Endothelial cell of umbilical vein (primary cell): ENCODE results near the gene ABCA9. TPM values are rescaled to one million over a fixed set of nuclear protein-coding genes. Genes with fewer than 3 reads are reported as not detected.
A peak's percentile ranks its signal among the peaks of the same experiment; 100 is the strongest.

ENCODE experiments used
- BruUV-seq: library from RNA; stranded (reverse); fragments of 400-500 nt; replicated peaks from 2 replicates; lab custom pipeline; 2021; lab: Mats Ljungman, UMichigan
- CTCF ChIA-PET: fragments of 300-600, 350-600 bp; sonication (Branson Sonifier 250); formaldehyde crosslinking; loops from one replicate; lab custom pipeline; 2021; ENCODE audit warnings: antibody characterized with exemption, inconsistent platforms; lab: Charles Lee
- POLR2A ChIA-PET: fragments of 300-600, 350-600 bp; sonication (Branson Sonifier 250); formaldehyde crosslinking; loops from one replicate; lab custom pipeline; 2021; ENCODE audit warnings: antibody characterized with exemption, inconsistent platforms; lab: Charles Lee
- DNase-seq: peaks from one replicate; pipeline ENCODE4 v3.0.0-alpha.2; 2011; ENCODE audit warnings: low read depth, low spot score
- FAIRE-seq: peaks from 2 replicates; lab custom pipeline; 2011; peaks lifted over from hg19 to GRCh38; lab: Jason Lieb, UNC
- H2AFZ ChIP-seq: 2 replicates; pipeline ENCODE4 v1.6.0; 2012; ENCODE audit warnings: low read depth, low read length, control low read depth, inconsistent platforms
- H3K27ac ChIP-seq: 2 replicates; pipeline ENCODE4 v1.5.1; 2011; ENCODE audit warnings: low read depth, mild to moderate bottlenecking, control low read depth, low read length, moderate library complexity; ENCODE audit not compliant: insufficient read depth
- H3K27me3 ChIP-seq, 2 experiments: 2 replicates each; pipeline versions ENCODE4 v1.6.0 to v1.6.1; 2011; ENCODE audit warnings: low read length in 2 of 2, mixed read lengths in 1 of 2; ENCODE audit not compliant: control insufficient read depth in 2 of 2, insufficient read depth in 2 of 2
- H3K36me3 ChIP-seq, 2 experiments: 2 replicates in 1 of 2; 3 replicates in 1 of 2; pipeline ENCODE4 v1.5.1; 2011; ENCODE audit warnings: low read length in 2 of 2, mild to moderate bottlenecking in 1 of 2, moderate library complexity in 1 of 2; ENCODE audit not compliant: control insufficient read depth in 2 of 2, insufficient read depth in 2 of 2; ENCODE audit errors: extremely low read depth in 1 of 2
- H3K4me1 ChIP-seq: 3 replicates; pipeline ENCODE4 v1.5.1; 2011; ENCODE audit warnings: mild to moderate bottlenecking, low read length; ENCODE audit not compliant: control insufficient read depth, insufficient read depth; ENCODE audit errors: extremely low read depth
- H3K4me2 ChIP-seq: 2 replicates; pipeline ENCODE4 v1.6.1; 2011; ENCODE audit warnings: low read length, control low read depth, mixed read lengths; ENCODE audit not compliant: insufficient read depth
- H3K4me3 ChIP-seq, 3 experiments: fragments of 200-600 bp in 1 of 3; sonication (generic), shearing (Covaris generic) in 1 of 3; replicated peaks in 1 of 3; 2 replicates each; pipeline ENCODE4 v1.5.1; 2011 to 2016; ENCODE audit warnings: control low read depth in 3 of 3, low read length in 3 of 3, mild to moderate bottlenecking in 2 of 3, inconsistent platforms in 1 of 3, low read depth in 1 of 3, moderate library complexity in 1 of 3; ENCODE audit not compliant: insufficient read depth in 1 of 3
- H3K79me2 ChIP-seq: 2 replicates; pipeline ENCODE4 v1.6.0; 2012; ENCODE audit warnings: low read length, inconsistent platforms; ENCODE audit not compliant: control insufficient read depth, insufficient read depth
- H3K9ac ChIP-seq: replicated peaks from 2 replicates; pipeline ENCODE3; 2011; ENCODE audit warnings: low read length, control low read depth; ENCODE audit not compliant: insufficient read depth; ENCODE audit errors: extremely low read depth
- H3K9me1 ChIP-seq: replicated peaks from 3 replicates; pipeline ENCODE4 v1.6.0; 2011; ENCODE audit warnings: mild to moderate bottlenecking, low read length; ENCODE audit not compliant: control insufficient read depth, insufficient read depth; ENCODE audit errors: extremely low read depth
- H3K9me3 ChIP-seq: replicated peaks from 2 replicates; pipeline ENCODE4 v1.5.1; 2012; ENCODE audit warnings: low read length, inconsistent platforms; ENCODE audit not compliant: control insufficient read depth, insufficient read depth
- H4K20me1 ChIP-seq: replicated peaks from 2 replicates; pipeline ENCODE3; 2011; ENCODE audit warnings: mild to moderate bottlenecking, low read length; ENCODE audit not compliant: control insufficient read depth, insufficient read depth; ENCODE audit errors: extremely low read depth
- CTCF ChIP-seq, 2 donors: IDR thresholded peaks; 1 replicate in 1 of 2; 2 replicates in 1 of 2; pipeline ENCODE4 v1.5.1; 2011; ENCODE audit warnings: low read length in 2 of 2, mild to moderate bottlenecking in 2 of 2, moderate library complexity in 2 of 2, control low read depth in 1 of 2, inconsistent platforms in 1 of 2, low read depth in 1 of 2; ENCODE audit not compliant: insufficient read depth in 1 of 2; ENCODE audit errors: extremely low read depth in 1 of 2
- EZH2 ChIP-seq: IDR thresholded peaks from 2 replicates; pipeline ENCODE4 v1.6.1; 2012; ENCODE audit warnings: borderline replicate concordance, low read depth, mild to moderate bottlenecking, moderate library complexity, low read length, inconsistent platforms; ENCODE audit not compliant: severe bottlenecking
- FOS ChIP-seq: IDR thresholded peaks from 2 replicates; pipeline ENCODE4 v1.6.1; 2011; ENCODE audit warnings: mild to moderate bottlenecking, low read length, moderate library complexity, borderline replicate concordance; ENCODE audit not compliant: insufficient read depth
- GATA2 ChIP-seq: IDR thresholded peaks from 2 replicates; pipeline ENCODE4 v1.7.0; 2011; ENCODE audit warnings: low read depth, mild to moderate bottlenecking, moderate library complexity, mixed read lengths, low read length; ENCODE audit not compliant: insufficient read length, insufficient read depth
- JUN ChIP-seq: IDR thresholded peaks from 2 replicates; pipeline ENCODE4 v1.6.1; 2011; ENCODE audit warnings: borderline replicate concordance, low read depth; ENCODE audit not compliant: insufficient read length, insufficient read depth
- MAX ChIP-seq: IDR thresholded peaks from 2 replicates; pipeline ENCODE4 v1.6.1; 2011; ENCODE audit not compliant: insufficient read depth, insufficient read length
- MYC ChIP-seq: IDR thresholded peaks from one replicate; pipeline ENCODE4 v1.6.1; 2011; ENCODE audit warnings: mild to moderate bottlenecking, low read depth, low read length
- POLR2A ChIP-seq: IDR thresholded peaks from 2 replicates; pipeline ENCODE4 v1.6.1; 2012; ENCODE audit warnings: low read depth, mild to moderate bottlenecking, control low read depth, low read length
- POLR2AphosphoS5 ChIP-seq: IDR thresholded peaks from 2 replicates; pipeline ENCODE4 v1.6.1; 2012; ENCODE audit warnings: low read depth, mild to moderate bottlenecking, control low read depth, low read length, moderate library complexity; ENCODE audit not compliant: insufficient read depth
- dilution Hi-C: fragments of 300-500 bp; cut with MboI; formaldehyde crosslinking; loops from one replicate; pipeline ENCODE4 v1.15.0; 2019; ENCODE audit warnings: low sequenced_read_pairs; ENCODE audit not compliant: extremely low pct_ligation_motif_present
- intact Hi-C: fragments of 100-400 bp; cut with micrococcal nuclease; formaldehyde crosslinking; loops from one replicate; pipeline ENCODE4 v1.10.0; 2022
- polyA plus RNA-seq, 4 experiments: library from polyadenylated mRNA; depleted of rRNA in 3 of 4; stranded (reverse) in 3 of 4; unstranded in 1 of 4; fragments of >200 nt; gene quantifications; 2 replicates each; pipeline versions ENCODE4 v1.2.1 to v1.2.3, GENCODE V29; 2011 to 2012; ENCODE audit warnings: missing spikeins in 1 of 4
- total RNA-seq: library from RNA; stranded (reverse); gene quantifications from 2 replicates; pipeline ENCODE4 v1.2.3, GENCODE V29; 2021

ABCA9 gene
- total and polyA plus RNA-seq, 2 donors (not counting 3 experiments of a cell fraction or from before 2014, with no cell fraction given) = 2.7 to 7.7 TPM

- Histone ChIP-seq H3K9me1 (no peaks in the 10 kb centered on the region), H4K20me1 (no peaks in the 10 kb centered on the region), H3K9me3 (no peaks in the 10 kb centered on the region), H3K4me1 (peaks cover 16% of the 10 kb centered on the region), H3K27me3 (no peaks in the 10 kb centered on the region), H3K36me3 (peaks cover 0 to 3% of the 10 kb centered on the region in 2 experiments), H3K9ac (no peak overlapping the region), H3K27ac (no peak overlapping the region), H3K4me2 (no peak overlapping the region), H3K79me2 (no peaks in the 10 kb centered on the region), H2AFZ (no peak overlapping the region), H3K4me3 (no peak overlapping the region)
- TF ChIP-seq MAX (no peak), JUN (peak; percentile 39), MYC (no peak), POLR2AphosphoS5 (no peak), POLR2A (no peak), FOS (peak; percentile 21)
- no TSS peak for BruUV-seq
- ChIA-PET POLR2A (no interaction called here), CTCF (no interaction called here)
- intact Hi-C loops = no loop called here
- dilution Hi-C loops = no loop called here
- FAIRE-seq (no peak), DNase-seq (no peak)
These were observed 18.4 kb downstream of the ABCA9 start for GRCh38 chr17:69042308-69042707.

GRCh38 chr17:69031839-69032238 lies 28.9 kb downstream of the ABCA9 start:
- no peak overlapping the region for H3K4me3 ChIP-seq
- no peaks in the 10 kb centered on the region for H3K27me3 ChIP-seq
- dilution Hi-C loops (no loop called here), intact Hi-C loops (no loop called here)
- H3K4me2 ChIP-seq = no peak overlapping the region
- no peaks in the 10 kb centered on the region for H4K20me1 ChIP-seq
- POLR2A ChIA-PET = no interaction called here
- no peak overlapping the region for H3K27ac ChIP-seq
- TF ChIP-seq CTCF (IDR thresholded peaks at IDR 0.05; ENCODE audit: extremely low read depth in 1 of 2, insufficient read depth in 1 of 2, low read depth in 1 of 2, low read length in 2 of 2) (no peak), MAX (no peak), EZH2 (no peak), FOS (no peak), JUN (no peak), POLR2AphosphoS5 (no peak), MYC (no peak), GATA2 (no peak), POLR2A (no peak)
- BruUV-seq = no TSS peak
- DNase-seq = no peak
- H3K36me3 ChIP-seq = no peaks in the 10 kb centered on the region
- no peaks in the 10 kb centered on the region for H3K9me1 ChIP-seq
- no peak for FAIRE-seq
- H3K4me1 ChIP-seq = peaks cover 3% of the 10 kb centered on the region
- no peaks in the 10 kb centered on the region for H3K79me2 ChIP-seq
- CTCF ChIA-PET = no interaction called here
- peak overlapping the region; percentile 3 for H2AFZ ChIP-seq
- no peaks in the 10 kb centered on the region for H3K9me3 ChIP-seq
- no peak overlapping the region for H3K9ac ChIP-seq
